ENCODE measurements around the gene INVS. TPM values are rescaled to one million over a fixed set of nuclear protein-coding genes. Genes with fewer than 3 reads are reported as not detected.

INVS gene
- total and polyA plus RNA-seq, 2 experiments from 2014 or later = 4.1 to 8.7 TPM

GRCh38 chr9:100170556-100170955 lies 71.5 kb downstream of the INVS start (continued):
- no peak for TF ChIP-seq REST (IDR thresholded peaks at IDR 0.05; ENCODE audit: unreplicated experiment)
- TF ChIP-seq EZH2 (IDR thresholded peaks at IDR 0.05; ENCODE audit: low read depth, unreplicated experiment) = no peak

- Histone ChIP-seq H3F3A (replicated peaks; ENCODE audit: low read depth) (no peaks in the 10 kb centered on the region), H3K4me2 (no peak overlapping the region), H3K4me3 (no peak overlapping the region), H3K9me2 (ENCODE audit: insufficient read depth) (no peaks in the 10 kb centered on the region), H4K20me1 (replicated peaks; ENCODE audit: insufficient read depth) (no peaks in the 10 kb centered on the region), H2AFZ (no peak overlapping the region), H3K79me2 (replicated peaks; ENCODE audit: insufficient read depth) (no peaks in the 10 kb centered on the region), H3K4me1 (ENCODE audit: insufficient read depth) (no peaks in the 10 kb centered on the region), H3K36me3 (ENCODE audit: insufficient read depth) (0 out of 2 replicates have a peak, but pooled peaks cover 4% of the 10 kb centered on the region), H3K27me3 (ENCODE audit: insufficient read depth) (no peaks in the 10 kb centered on the region), H3K27ac (ENCODE audit: low read depth) (no peak overlapping the region)
- H3K4me3 Mint-ChIP-seq = no peak overlapping the region
- no peak for ATAC-seq
- no peak overlapping the region for H3K27ac Mint-ChIP-seq
- DNase-seq (ENCODE audit: low spot score) = no peak
- H3K4me1 Mint-ChIP-seq = no peaks in the 10 kb centered on the region
- H3K36me3 Mint-ChIP-seq (ENCODE audit: low read depth) = peaks cover 21% of the 10 kb centered on the region
- TF ChIP-seq ETS1 (IDR thresholded peaks at IDR 0.05) (no peak), ZNF114 (CRISPR knock-in tag; IDR thresholded peaks at IDR 0.05) (no peak), ZNF462 (CRISPR knock-in tag; IDR thresholded peaks at IDR 0.05) (no peak), EZH2 (IDR thresholded peaks at IDR 0.05; ENCODE audit: low read depth, unreplicated experiment) (no peak), CTCF (conservative IDR thresholded peaks at IDR 0.05; ENCODE audit: low read depth in 2 of 2) (no peak)
- H3K27me3 Mint-ChIP-seq (ENCODE audit: insufficient read depth, low read depth, poor library complexity) = peaks cover 2% of the 10 kb centered on the region
- peaks cover 26% of the 10 kb centered on the region for H3K9me3 Mint-ChIP-seq
These were observed 87.3 kb downstream of the INVS start for GRCh38 chr9:100186356-100186755.

Data from GM23338 (cell line).